Astrocyte (in vitro differentiated cells and primary cell): ENCODE measurements around the gene WIF1. TPM values are rescaled to one million over a fixed set of nuclear protein-coding genes. Genes with fewer than 3 reads are reported as not detected.
A peak's percentile ranks its signal among the peaks of the same experiment; 100 is the strongest.

ENCODE experiments used
- DNase-seq: peaks from one replicate; pipeline ENCODE4 v3.0.0-alpha.2; 2010; ENCODE audit warnings: low read depth
- FAIRE-seq: peaks from 2 replicates; lab custom pipeline; 2011; peaks lifted over from hg19 to GRCh38; lab: Jason Lieb, UNC
- H2AFZ ChIP-seq: 2 replicates; pipeline ENCODE4 v1.6.0; 2012; ENCODE audit warnings: low read depth, low read length, inconsistent platforms
- H3K27ac ChIP-seq: 2 replicates; pipeline ENCODE4 v1.5.1; 2011; ENCODE audit warnings: low read depth, low read length, inconsistent platforms
- H3K27me3 ChIP-seq: 2 replicates; pipeline ENCODE4 v1.6.0; 2011; ENCODE audit warnings: low read length, inconsistent platforms; ENCODE audit not compliant: insufficient read depth
- H3K36me3 ChIP-seq: 2 replicates; pipeline ENCODE4 v1.5.1; 2011; ENCODE audit warnings: low read length, inconsistent platforms; ENCODE audit not compliant: insufficient read depth
- H3K4me1 ChIP-seq: 2 replicates; pipeline ENCODE4 v1.5.1; 2011; ENCODE audit warnings: low read length, inconsistent platforms; ENCODE audit not compliant: insufficient read depth
- H3K4me2 ChIP-seq: 2 replicates; pipeline ENCODE4 v1.6.0; 2012; ENCODE audit warnings: low read length, inconsistent platforms
- H3K4me3 ChIP-seq: 2 replicates; pipeline ENCODE4 v1.5.1; 2011; ENCODE audit warnings: low read depth, mild to moderate bottlenecking, low read length, inconsistent platforms; ENCODE audit not compliant: insufficient read depth
- H3K79me2 ChIP-seq: 2 replicates; pipeline ENCODE4 v1.6.0; 2012; ENCODE audit warnings: mild to moderate bottlenecking, low read length, inconsistent platforms; ENCODE audit not compliant: insufficient read depth
- H3K9ac ChIP-seq: 2 replicates; pipeline ENCODE4 v1.6.0; 2012; ENCODE audit warnings: mild to moderate bottlenecking, low read length, inconsistent platforms
- H3K9me3 ChIP-seq: 2 replicates; pipeline ENCODE4 v1.5.1; 2012; ENCODE audit warnings: low read depth, mild to moderate bottlenecking, low read length, inconsistent platforms; ENCODE audit not compliant: insufficient read depth
- H4K20me1 ChIP-seq: 2 replicates; pipeline ENCODE4 v1.6.0; 2012; ENCODE audit warnings: low read length, inconsistent platforms; ENCODE audit not compliant: insufficient read depth
- H3K27ac Mint-ChIP-seq: one replicate; pipeline ENCODE4 v1.8.0; 2021; ENCODE audit warnings: mild to moderate bottlenecking, mixed read lengths; ENCODE audit not compliant: unreplicated experiment
- H3K27me3 Mint-ChIP-seq: one replicate; pipeline ENCODE4 v1.8.0; 2021; ENCODE audit warnings: low read depth, mixed read lengths; ENCODE audit not compliant: unreplicated experiment
- H3K36me3 Mint-ChIP-seq: one replicate; pipeline ENCODE4 v1.8.0; 2021; ENCODE audit warnings: low read depth, mixed read lengths; ENCODE audit not compliant: unreplicated experiment
- H3K4me1 Mint-ChIP-seq: one replicate; pipeline ENCODE4 v1.8.0; 2021; ENCODE audit warnings: low read depth, mixed read lengths; ENCODE audit not compliant: unreplicated experiment
- H3K4me3 Mint-ChIP-seq: one replicate; pipeline ENCODE4 v1.8.0; 2021; ENCODE audit warnings: mild to moderate bottlenecking, moderate library complexity, mixed read lengths; ENCODE audit not compliant: unreplicated experiment
- H3K9me3 Mint-ChIP-seq: one replicate; pipeline ENCODE4 v1.8.0; 2021; ENCODE audit warnings: mild to moderate bottlenecking, mixed read lengths; ENCODE audit not compliant: unreplicated experiment
- CTCF ChIP-seq: IDR thresholded peaks from 2 replicates; pipeline ENCODE4 v1.5.1; 2011; ENCODE audit warnings: low read depth, mild to moderate bottlenecking, inconsistent platforms, low read length, moderate library complexity; ENCODE audit not compliant: insufficient read depth
- EZH2 ChIP-seq: IDR thresholded peaks from 2 replicates; pipeline ENCODE4 v1.6.1; 2012; ENCODE audit warnings: mild to moderate bottlenecking, low read length, inconsistent platforms; ENCODE audit not compliant: insufficient read depth
- total RNA-seq: library from RNA; stranded (reverse); gene quantifications from 2 replicates; pipeline ENCODE4 v1.2.1, GENCODE V29; 2021

Gene WIF1
- total RNA-seq, 1 donor from 2014 or later, result not detected

DNA sequence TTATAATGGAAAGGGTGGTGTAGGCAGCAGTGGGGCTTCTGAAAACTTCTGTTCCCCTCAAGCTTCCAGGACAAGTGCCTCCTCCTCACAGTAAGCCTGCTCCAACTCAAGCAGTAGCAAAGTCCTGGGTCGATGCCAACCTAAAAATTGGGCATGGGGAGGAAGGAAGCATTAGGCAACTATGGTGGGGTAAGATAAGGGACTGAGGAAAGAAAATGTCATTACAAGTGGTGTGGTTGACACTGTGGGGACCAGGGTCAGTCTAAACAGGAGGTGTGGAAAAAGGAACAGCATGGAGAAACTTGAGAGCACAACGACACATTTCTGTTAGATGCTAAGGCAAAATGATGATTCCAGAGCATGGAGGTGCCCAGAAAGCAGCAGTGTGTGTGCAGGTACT, 34.9 kb downstream of the WIF1 start:
- Histone ChIP-seq H3K27ac (no peak overlapping the region), H3K27me3 (peaks cover 29% of the 10 kb centered on the region), H3K4me2 (no peak overlapping the region), H3K36me3 (no peaks in the 10 kb centered on the region), H4K20me1 (no peaks in the 10 kb centered on the region), H3K4me1 (no peaks in the 10 kb centered on the region), H3K9me3 (no peaks in the 10 kb centered on the region), H3K4me3 (no peak overlapping the region), H3K79me2 (no peaks in the 10 kb centered on the region), H3K9ac (no peak overlapping the region), H2AFZ (no peak overlapping the region)
- Mint-ChIP-seq H3K27me3 (no peaks in the 10 kb centered on the region), H3K4me1 (peaks cover 5% of the 10 kb centered on the region), H3K27ac (no peak overlapping the region), H3K36me3 (no peaks in the 10 kb centered on the region), H3K9me3 (no peaks in the 10 kb centered on the region), H3K4me3 (no peak overlapping the region)
- TF ChIP-seq CTCF (no peak), EZH2 (no peak)
- DNase-seq (no peak), FAIRE-seq (no peak)

- peaks cover 24% of the 10 kb centered on the region for H3K27me3 ChIP-seq
- no peaks in the 10 kb centered on the region for H3K9me3 ChIP-seq
- H4K20me1 ChIP-seq, result no peaks in the 10 kb centered on the region
- H3K79me2 ChIP-seq, result no peaks in the 10 kb centered on the region
- no peak overlapping the region for H2AFZ ChIP-seq
- H3K4me1 Mint-ChIP-seq, result peaks cover 5% of the 10 kb centered on the region
- H3K27ac Mint-ChIP-seq, result no peak overlapping the region
- no peak for FAIRE-seq
- peak; percentile 31 for DNase-seq
- TF ChIP-seq EZH2 (no peak), CTCF (no peak)
- H3K27ac ChIP-seq, result no peak overlapping the region
- H3K4me3 ChIP-seq, result no peak overlapping the region
- H3K36me3 ChIP-seq, result no peaks in the 10 kb centered on the region
- no peaks in the 10 kb centered on the region for H3K4me1 ChIP-seq
- H3K9me3 Mint-ChIP-seq, result no peaks in the 10 kb centered on the region
- no peaks in the 10 kb centered on the region for H3K27me3 Mint-ChIP-seq
- H3K36me3 Mint-ChIP-seq, result no peaks in the 10 kb centered on the region
- no peak overlapping the region for H3K4me2 ChIP-seq
- H3K4me3 Mint-ChIP-seq, result no peak overlapping the region
- no peak overlapping the region for H3K9ac ChIP-seq
These were observed 36.5 kb downstream of the WIF1 start for GRCh38 chr12:65084579-65084978.

- H3K9me3 ChIP-seq, result no peaks in the 10 kb centered on the region
- no peak for DNase-seq
- H3K27ac ChIP-seq, result no peak overlapping the region
- H3K4me3 Mint-ChIP-seq, result no peak overlapping the region
- H3K9ac ChIP-seq, result no peak overlapping the region
- no peaks in the 10 kb centered on the region for H3K36me3 Mint-ChIP-seq
- H4K20me1 ChIP-seq, result no peaks in the 10 kb centered on the region
- TF ChIP-seq CTCF, result no peak
- no peak for TF ChIP-seq EZH2
- H3K4me1 Mint-ChIP-seq, result peaks cover 5% of the 10 kb centered on the region
- H3K27me3 ChIP-seq, result peaks cover 19% of the 10 kb centered on the region
- H2AFZ ChIP-seq, result no peak overlapping the region
- no peaks in the 10 kb centered on the region for H3K79me2 ChIP-seq
- H3K36me3 ChIP-seq, result no peaks in the 10 kb centered on the region
- H3K27me3 Mint-ChIP-seq, result no peaks in the 10 kb centered on the region
- H3K4me2 ChIP-seq, result no peak overlapping the region
- H3K4me1 ChIP-seq, result no peaks in the 10 kb centered on the region
- H3K4me3 ChIP-seq, result no peak overlapping the region
- FAIRE-seq, result no peak
- H3K27ac Mint-ChIP-seq, result no peak overlapping the region
- no peaks in the 10 kb centered on the region for H3K9me3 Mint-ChIP-seq
These were observed 37.5 kb downstream of the WIF1 start for GRCh38 chr12:65083581-65083980.
